OCI-LY7 (cell line): ENCODE data around the gene NDUFB4. TPM values are rescaled to one million over a fixed set of nuclear protein-coding genes. Genes with fewer than 3 reads are reported as not detected.

Source experiments
- BruUV-seq: library from RNA; stranded (reverse); fragments of 400-500 nt; replicated peaks from 2 replicates; lab custom pipeline; 2021; lab: Mats Ljungman, UMichigan
- CTCF ChIA-PET: fragments of 300-600 bp; sonication (Branson Sonifier 250); formaldehyde crosslinking; loops from one replicate; lab custom pipeline; 2022; ENCODE audit warnings: antibody characterized with exemption; ENCODE audit not compliant: unreplicated experiment; lab: Charles Lee
- POLR2A ChIA-PET: fragments of 300-600 bp; sonication (Branson Sonifier 250); formaldehyde crosslinking; loops from one replicate; lab custom pipeline; 2022; ENCODE audit warnings: antibody characterized with exemption; lab: Charles Lee
- DNase-seq: peaks from one replicate; pipeline ENCODE4 v3.0.0-alpha.2; 2015; ENCODE audit warnings: low spot score
- H2AFZ ChIP-seq: fragments of 200-600 bp; sonication (generic), shearing (Covaris generic); 2 replicates; pipeline ENCODE4 v1.6.1; 2014; ENCODE audit warnings: mild to moderate bottlenecking, antibody characterized with exemption, low read length, moderate library complexity
- H3K27ac ChIP-seq: fragments of 200-600 bp; sonication (generic); 2 replicates; pipeline ENCODE4 v1.5.1; 2014; ENCODE audit warnings: mixed run types, low read depth, mild to moderate bottlenecking, moderate library complexity, low read length, inconsistent platforms; ENCODE audit not compliant: poor library complexity, severe bottlenecking
- H3K36me3 ChIP-seq: fragments of 200-600 bp; sonication (generic); 2 replicates; pipeline ENCODE4 v1.6.1; 2014; ENCODE audit warnings: mild to moderate bottlenecking, antibody characterized with exemption, low read length, moderate library complexity, mixed read lengths; ENCODE audit not compliant: insufficient read depth
- H3K4me1 ChIP-seq: fragments of 200-600 bp; sonication (generic); 2 replicates; pipeline ENCODE4 v1.5.1; 2014; ENCODE audit warnings: mild to moderate bottlenecking, low read length; ENCODE audit not compliant: insufficient read depth, poor library complexity, severe bottlenecking
- H3K4me2 ChIP-seq: fragments of 200-600 bp; sonication (generic); 2 replicates; pipeline ENCODE4 v1.6.1; 2014; ENCODE audit warnings: mild to moderate bottlenecking, low read length
- H3K4me3 ChIP-seq: fragments of 200-600 bp; sonication (generic); 2 replicates; pipeline ENCODE4 v1.5.1; 2014; ENCODE audit warnings: mild to moderate bottlenecking, low read depth, low read length; ENCODE audit not compliant: poor library complexity, severe bottlenecking
- H3K79me2 ChIP-seq: fragments of 200-600 bp; sonication (generic); 2 replicates; pipeline ENCODE4 v1.6.1; 2016; ENCODE audit warnings: low read depth, mild to moderate bottlenecking, low read length, moderate library complexity, mixed read lengths; ENCODE audit not compliant: insufficient read depth
- H3K9me2 ChIP-seq: fragments of 200-600 bp; sonication (generic); 2 replicates; pipeline ENCODE4 v1.6.1; 2016; ENCODE audit warnings: mild to moderate bottlenecking, low read length, mixed read lengths; ENCODE audit not compliant: insufficient read depth
- H3K9me3 ChIP-seq: fragments of 200-600 bp; sonication (generic); 2 replicates; pipeline ENCODE4 v1.6.1; 2014; ENCODE audit warnings: mild to moderate bottlenecking, mixed run types, low read length, mixed read lengths
- H4K20me1 ChIP-seq: fragments of 200-600 bp; sonication (generic); 2 replicates; pipeline ENCODE4 v1.6.1; 2014; ENCODE audit warnings: mild to moderate bottlenecking, antibody characterized with exemption, low read length, moderate library complexity, mixed read lengths; ENCODE audit not compliant: insufficient read depth
- EZH2phosphoT487 ChIP-seq: fragments of 200-600 bp; sonication (generic); IDR thresholded peaks from 2 replicates; pipeline ENCODE4 v1.6.1; 2018; ENCODE audit warnings: low read depth, borderline replicate concordance, mild to moderate bottlenecking, mixed run types, antibody characterized with exemption, low read length, moderate library complexity, mixed read lengths
- intact Hi-C: fragments of 100-400 bp; cut with micrococcal nuclease; formaldehyde crosslinking; loops from one replicate; pipeline ENCODE4 v1.10.0; 2022; ENCODE audit not compliant: unreplicated experiment
- total RNA-seq, 2 experiments: library from RNA; depleted of rRNA in 1 of 2; stranded (reverse); fragments of >200 nt in 1 of 2; shearing (Covaris generic) in 1 of 2; gene quantifications; 2 replicates each; pipeline ENCODE4 v1.2.3, GENCODE V29; 2014 to 2022
- TF ChIP-seq, protein P1 (sequence below): fragments of 200-600 bp; sonication (generic); conservative IDR thresholded peaks from 2 replicates; pipeline ENCODE4 v1.5.1; 2014; ENCODE audit warnings: mild to moderate bottlenecking, antibody characterized with exemption, low read length, moderate library complexity, mixed read lengths

The NDUFB4 gene
- total RNA-seq, 2 experiments from 2014 or later, result 130 to 145 TPM

GRCh38 chr3:120604784-120605183, 8.6 kb downstream of the NDUFB4 start:
- H2AFZ ChIP-seq, result no peak overlapping the region
- no TSS peak for BruUV-seq
- H3K4me3 ChIP-seq, result no peak overlapping the region
- H3K4me1 ChIP-seq, result no peaks in the 10 kb centered on the region
- no peak overlapping the region for H3K4me2 ChIP-seq
- DNase-seq, result no peak
- ChIA-PET POLR2A (interaction anchor here (0.6 to 1.2 kb wide), 4 partner anchors 9 to 251 kb away, joined by 3 to 5 read pairs (median 3); partner anchors contain the start of gene NDUFB4), CTCF (interaction anchor here (1.1 kb wide), 1 partner anchor 9 kb away, joined by 4 read pairs; the partner anchor contains the start of gene NDUFB4)
- intact Hi-C loops, result no loop called here
- no peaks in the 10 kb centered on the region for H3K9me2 ChIP-seq
- peaks cover 4% of the 10 kb centered on the region; the same call in 1 of the 2 replicates for H3K79me2 ChIP-seq
- H3K9me3 ChIP-seq, result no peaks in the 10 kb centered on the region
- H4K20me1 ChIP-seq, result no peaks in the 10 kb centered on the region
- H3K27ac ChIP-seq, result no peak overlapping the region
- TF ChIP-seq, protein P1, sequence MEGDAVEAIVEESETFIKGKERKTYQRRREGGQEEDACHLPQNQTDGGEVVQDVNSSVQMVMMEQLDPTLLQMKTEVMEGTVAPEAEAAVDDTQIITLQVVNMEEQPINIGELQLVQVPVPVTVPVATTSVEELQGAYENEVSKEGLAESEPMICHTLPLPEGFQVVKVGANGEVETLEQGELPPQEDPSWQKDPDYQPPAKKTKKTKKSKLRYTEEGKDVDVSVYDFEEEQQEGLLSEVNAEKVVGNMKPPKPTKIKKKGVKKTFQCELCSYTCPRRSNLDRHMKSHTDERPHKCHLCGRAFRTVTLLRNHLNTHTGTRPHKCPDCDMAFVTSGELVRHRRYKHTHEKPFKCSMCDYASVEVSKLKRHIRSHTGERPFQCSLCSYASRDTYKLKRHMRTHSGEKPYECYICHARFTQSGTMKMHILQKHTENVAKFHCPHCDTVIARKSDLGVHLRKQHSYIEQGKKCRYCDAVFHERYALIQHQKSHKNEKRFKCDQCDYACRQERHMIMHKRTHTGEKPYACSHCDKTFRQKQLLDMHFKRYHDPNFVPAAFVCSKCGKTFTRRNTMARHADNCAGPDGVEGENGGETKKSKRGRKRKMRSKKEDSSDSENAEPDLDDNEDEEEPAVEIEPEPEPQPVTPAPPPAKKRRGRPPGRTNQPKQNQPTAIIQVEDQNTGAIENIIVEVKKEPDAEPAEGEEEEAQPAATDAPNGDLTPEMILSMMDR, result no peak
- no peak for TF ChIP-seq EZH2phosphoT487
- H3K36me3 ChIP-seq, result peaks cover 35% of the 10 kb centered on the region

DNA sequence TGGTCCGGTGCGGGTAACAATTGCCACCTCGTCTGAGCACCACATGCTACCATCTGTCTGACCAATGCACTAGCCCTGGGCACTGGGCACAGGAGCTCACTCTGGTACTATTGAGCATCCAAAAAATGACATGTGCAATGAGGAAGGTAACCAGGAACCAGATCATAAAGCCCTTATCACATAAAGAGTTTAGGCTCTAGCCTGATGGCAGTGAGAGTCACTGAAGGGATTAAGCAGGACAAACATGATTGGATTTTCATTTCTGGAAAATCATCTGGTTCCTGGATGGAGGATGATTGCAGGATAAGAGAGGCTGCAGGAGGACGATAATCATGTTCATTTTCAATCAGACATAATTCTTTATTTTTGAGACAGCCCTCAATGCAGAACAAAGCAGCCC, 12.4 kb downstream of the NDUFB4 start:
- Histone ChIP-seq H3K27ac (no peak overlapping the region), H3K9me3 (no peaks in the 10 kb centered on the region), H4K20me1 (no peaks in the 10 kb centered on the region), H3K4me1 (no peaks in the 10 kb centered on the region), H3K79me2 (no peaks in the 10 kb centered on the region), H3K4me2 (no peak overlapping the region), H3K4me3 (no peak overlapping the region), H3K36me3 (no peaks in the 10 kb centered on the region), H3K9me2 (no peaks in the 10 kb centered on the region), H2AFZ (no peak overlapping the region)
- no peak for DNase-seq
- CTCF ChIA-PET, result no interaction called here
- POLR2A ChIA-PET, result interaction anchor here (1.0 kb wide), 1 partner anchor 13 kb away, joined by 4 read pairs; no protein-coding TSS in a partner anchor
- intact Hi-C loops, result no loop called here
- no peak for TF ChIP-seq EZH2phosphoT487
- TF ChIP-seq, protein P1, result no peak
- BruUV-seq, result no TSS peak

GRCh38 chr3:120614765-120615164, 18.6 kb downstream of the NDUFB4 start:
- DNase-seq, result no peak
- intact Hi-C loops, result no loop called here
- CTCF ChIA-PET, result no interaction called here

More at GRCh38 chr3:120614765-120615164, 18.6 kb downstream of the NDUFB4 start:
- Histone ChIP-seq H3K9me3 (no peaks in the 10 kb centered on the region), H3K27ac (no peak overlapping the region), H3K9me2 (no peaks in the 10 kb centered on the region), H3K4me1 (peaks cover 5% of the 10 kb centered on the region), H3K79me2 (no peaks in the 10 kb centered on the region), H3K4me3 (no peak overlapping the region), H4K20me1 (no peaks in the 10 kb centered on the region), H3K36me3 (no peaks in the 10 kb centered on the region), H3K4me2 (no peak overlapping the region), H2AFZ (no peak overlapping the region)
- POLR2A ChIA-PET, result interaction anchor here (0.6 to 1.6 kb wide), 3 partner anchors 19 to 212 kb away, joined by 3 to 6 read pairs (median 3); partner anchors contain the start of gene NDUFB4
- TF ChIP-seq, protein P1, result no peak
- no peak for TF ChIP-seq EZH2phosphoT487
- no TSS peak for BruUV-seq
